Mucosa of gallbladder (tissue), 1 donor: ENCODE measurements around the gene APRT. TPM values are rescaled to one million over a fixed set of nuclear protein-coding genes. Genes with fewer than 3 reads are reported as not detected.
"Not testable (repeated sequence)": the region's sequence is repeated elsewhere in the genome, so short reads cannot be mapped to it uniquely, and the experiment has no call there.

Source experiments
- DNase-seq: peaks from one replicate; pipeline ENCODE4 v3.0.0-alpha.2; 2020; ENCODE audit warnings: low spot score
- total RNA-seq: library from RNA; stranded (reverse); gene quantifications from one replicate; pipeline ENCODE4 v1.2.1, GENCODE V29; 2021
- donor health status: DM: no; HTN: no; CAD: no.

The APRT gene
- total RNA-seq, 1 donor from 2014 or later: 104 TPM

DNA sequence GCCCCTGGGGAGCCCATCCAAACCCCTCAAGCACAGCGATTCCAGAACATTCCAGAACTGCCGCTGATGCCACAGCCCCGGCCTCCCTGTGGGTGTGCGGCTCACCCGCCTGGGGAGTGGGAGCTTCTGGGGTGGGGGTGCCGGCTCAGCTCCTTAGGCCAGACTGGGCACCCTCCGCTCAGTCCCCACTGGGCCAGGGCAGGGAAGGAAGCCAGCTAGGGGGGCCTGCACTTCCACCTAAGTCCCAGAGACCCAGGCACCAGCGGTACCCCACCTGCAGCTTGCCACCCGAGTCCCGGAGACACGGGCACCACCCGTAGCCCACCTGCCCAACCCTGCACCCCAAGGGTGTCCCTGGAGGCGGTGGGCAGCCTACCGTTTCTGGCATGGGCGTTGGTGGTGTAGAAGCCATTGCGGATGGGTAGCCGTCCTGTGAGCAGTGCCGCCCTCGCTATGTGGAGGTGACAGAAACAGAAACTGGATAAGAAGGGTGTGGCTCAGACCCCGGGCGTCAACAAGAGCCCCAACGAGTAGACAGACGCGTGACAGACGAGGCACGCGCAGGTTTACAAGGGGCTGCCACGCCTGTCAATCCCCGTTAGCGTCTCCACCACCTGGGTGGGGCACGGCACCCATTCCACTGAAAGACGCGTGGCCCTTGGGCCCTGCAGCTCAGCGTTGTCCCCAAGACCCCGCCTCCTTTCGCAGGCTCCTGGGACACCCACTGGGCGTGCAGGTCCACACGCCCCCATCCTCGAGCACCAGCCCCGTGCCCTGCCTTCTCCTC, 30.0 kb upstream of the APRT start:
- DNase-seq: no peak

DNA sequence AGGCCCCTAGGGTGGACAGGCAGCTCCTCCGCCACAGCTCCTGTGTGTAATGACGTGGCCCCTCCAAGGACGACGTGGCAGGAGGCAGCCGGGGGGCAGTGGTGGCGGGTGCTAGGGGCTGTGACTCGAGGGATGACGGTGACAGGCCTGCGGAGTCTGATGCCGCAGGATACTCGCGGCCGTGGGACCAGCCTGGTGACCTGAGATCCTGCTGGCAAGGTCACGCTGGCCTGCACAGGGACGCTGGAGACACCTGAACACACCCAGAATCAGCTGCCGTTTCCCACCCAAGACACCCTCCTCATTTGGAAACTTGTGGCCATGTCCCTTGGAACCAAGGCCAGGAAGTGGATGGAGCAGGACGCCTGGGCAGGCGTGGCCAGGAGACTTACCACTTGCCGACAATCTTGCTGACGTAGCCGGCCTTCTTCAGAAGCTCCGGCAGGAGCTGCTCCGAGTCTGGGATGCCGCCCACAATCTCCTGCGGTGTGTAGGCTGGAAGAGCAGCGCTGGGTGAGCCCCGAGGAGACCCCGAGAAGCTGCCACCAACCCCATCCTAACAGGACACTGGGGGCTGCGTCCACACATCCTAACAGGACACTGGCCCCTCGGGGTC, 29.0 kb upstream of the APRT start:
- DNase-seq: no peak

DNA sequence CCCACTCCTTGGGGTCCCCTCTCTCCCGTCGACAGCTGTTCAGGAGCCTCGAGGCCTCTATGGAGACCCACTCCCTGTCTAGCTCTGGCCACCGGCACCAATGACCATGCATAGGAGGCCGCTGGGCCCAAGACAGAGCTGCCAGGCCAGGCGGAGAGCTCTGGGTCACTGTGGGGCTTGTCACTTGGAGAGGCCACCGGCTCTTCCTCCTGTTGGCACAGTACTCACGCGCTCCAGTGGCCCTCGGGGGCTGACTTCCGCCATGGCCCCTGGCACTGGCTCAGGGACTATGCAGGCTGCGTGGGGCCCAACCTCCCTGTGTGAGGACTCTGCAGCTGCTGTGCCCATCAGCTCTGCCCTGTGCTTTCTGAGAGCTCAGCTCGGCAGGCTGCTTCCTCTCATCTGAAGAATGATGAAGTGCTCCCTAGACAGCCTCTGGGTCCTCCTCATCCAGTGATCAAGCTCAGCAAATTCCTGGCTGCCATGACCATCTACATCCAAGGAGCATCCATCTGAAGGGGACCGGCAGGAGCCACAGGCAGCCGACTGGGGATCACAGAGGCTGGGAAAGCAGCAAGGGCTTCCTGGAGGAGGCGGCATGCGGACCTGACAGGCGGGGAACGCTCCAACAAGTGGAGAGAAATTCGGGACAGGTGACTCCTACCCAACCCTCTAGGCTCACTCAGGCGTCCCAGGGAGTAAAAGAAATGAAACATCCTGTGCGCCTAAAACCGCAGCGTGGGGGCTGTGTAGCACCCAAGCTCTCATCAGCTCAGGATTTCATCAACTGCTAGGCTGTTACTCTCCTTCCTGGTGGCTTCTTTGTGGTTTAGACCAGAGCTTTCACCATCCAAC, 28.2 kb upstream of the APRT start:
- DNase-seq: no peak

DNA sequence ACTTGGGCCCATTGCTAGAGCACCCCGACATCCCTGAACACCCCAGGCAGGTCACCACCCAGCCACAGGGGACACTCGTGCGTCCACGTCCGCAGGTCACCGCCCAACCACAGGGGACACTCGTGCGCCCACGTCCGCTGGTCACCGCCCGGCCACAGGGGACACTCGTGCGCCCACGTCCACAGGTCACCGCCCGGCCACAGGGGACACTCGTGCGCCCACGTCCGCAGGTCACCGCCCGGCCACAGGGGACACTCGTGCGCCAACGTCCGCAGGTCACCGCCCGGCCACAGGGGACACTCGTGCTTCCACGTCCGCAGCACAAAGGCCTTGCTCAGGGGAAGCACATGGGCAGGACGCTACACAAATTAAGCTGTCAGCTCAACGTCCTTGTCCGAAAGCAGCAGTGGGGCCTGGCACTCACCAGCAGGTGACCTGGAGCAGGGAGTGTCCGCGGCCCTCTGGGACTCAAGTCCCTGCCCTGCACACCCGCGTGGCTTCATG, 27.4 kb upstream of the APRT start:
- DNase-seq: no peak

DNA sequence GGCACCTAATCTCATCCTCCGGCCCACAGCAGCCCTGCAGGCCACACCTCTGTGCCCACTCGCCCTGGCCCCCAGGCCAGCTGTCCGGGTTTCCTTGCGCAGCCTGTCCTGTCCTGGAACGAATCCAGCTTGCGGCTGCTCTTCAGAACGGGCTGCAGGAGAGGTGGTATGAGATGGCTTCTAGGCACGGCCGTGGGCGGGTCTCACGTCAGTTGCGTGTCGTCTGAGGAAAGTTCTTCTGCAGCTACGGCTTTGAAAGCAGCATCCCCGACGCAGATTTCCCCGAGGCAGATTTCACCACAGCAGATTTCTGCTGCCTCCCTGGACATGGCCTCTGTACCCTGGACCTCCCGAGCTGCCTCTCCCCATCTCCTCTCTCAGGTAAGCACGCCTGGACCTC, 26.8 kb upstream of the APRT start:
- DNase-seq: no peak

DNA sequence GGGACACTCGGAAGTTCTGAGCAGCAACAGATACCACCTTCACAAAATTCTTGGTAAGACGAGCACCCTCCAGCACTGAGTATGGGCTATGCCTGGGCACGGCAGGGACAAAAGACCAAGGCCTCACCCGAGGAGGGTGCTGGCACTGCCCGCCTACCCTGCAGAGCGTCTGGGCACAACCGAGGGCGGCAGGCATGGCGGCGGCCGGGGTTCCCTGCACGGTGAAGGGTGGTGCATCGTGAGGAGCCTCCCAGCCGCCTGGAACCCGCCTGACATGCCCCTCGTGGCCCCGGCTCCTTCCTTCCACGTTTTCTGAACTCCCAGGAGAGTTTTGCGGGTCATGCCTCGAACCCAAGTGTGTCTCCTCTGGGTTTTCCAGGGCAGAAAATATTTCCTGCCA, 26.1 kb upstream of the APRT start:
- DNase-seq: no peak

DNA sequence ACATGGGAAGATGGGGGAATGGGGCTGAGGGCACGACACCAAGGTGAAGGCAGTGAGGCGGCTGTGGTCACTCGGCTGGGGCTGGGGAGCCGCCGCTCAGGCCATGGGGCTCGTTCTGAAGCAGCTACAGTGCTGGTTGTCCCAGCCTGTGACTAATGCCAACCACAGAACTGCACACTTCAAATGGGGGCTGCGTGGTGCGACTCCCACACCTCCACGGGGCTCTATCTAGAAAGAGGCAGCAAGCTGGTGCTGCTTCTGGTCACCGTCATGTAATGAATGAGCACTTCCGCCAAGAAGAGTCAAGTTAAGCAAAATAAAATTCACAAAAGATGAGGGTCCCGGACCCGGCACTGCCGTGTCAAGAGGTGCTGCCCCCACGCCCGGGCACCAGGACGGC, 25.1 kb upstream of the APRT start:
- no peak for DNase-seq

DNA sequence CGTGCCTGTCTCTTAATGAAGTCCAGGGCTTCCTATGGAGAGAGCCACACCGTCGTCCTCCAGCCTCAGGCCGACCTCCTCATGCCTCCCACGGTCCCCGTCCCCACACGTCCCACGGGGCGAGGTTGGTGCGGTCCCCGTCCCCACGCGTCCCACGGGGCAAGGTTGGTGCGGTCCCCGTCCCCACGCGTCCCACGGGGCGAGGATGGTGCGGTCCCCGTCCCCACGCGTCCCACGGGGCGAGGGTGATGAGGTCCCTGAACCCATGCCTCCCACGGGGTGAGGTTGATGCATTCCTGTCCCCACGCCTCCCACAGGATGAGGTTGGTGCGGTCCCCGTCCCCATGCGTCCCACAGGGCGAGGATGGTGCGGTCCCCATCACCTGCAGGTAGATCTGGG, 24.1 kb upstream of the APRT start:
- DNase-seq: no peak

DNA sequence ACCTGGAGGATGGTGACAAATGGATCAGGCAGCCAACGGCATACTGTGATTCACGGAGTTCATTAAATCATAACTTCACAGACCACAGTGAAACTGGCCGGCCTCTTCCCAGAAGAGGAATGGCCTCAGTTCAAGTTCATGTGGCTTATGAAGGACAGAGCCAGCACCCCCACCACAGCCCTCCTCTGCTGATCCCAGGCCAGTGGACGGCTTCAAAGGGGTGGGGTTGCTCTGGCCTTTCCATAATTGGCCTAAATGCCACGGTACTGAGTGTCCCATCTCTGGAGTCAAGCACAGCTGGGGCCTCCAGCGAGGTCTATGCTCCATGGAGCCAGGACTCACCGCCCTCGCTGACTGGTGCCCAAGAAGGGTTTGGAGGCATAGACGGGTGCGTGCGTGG, 23.7 kb upstream of the APRT start:
- DNase-seq: no peak

DNA sequence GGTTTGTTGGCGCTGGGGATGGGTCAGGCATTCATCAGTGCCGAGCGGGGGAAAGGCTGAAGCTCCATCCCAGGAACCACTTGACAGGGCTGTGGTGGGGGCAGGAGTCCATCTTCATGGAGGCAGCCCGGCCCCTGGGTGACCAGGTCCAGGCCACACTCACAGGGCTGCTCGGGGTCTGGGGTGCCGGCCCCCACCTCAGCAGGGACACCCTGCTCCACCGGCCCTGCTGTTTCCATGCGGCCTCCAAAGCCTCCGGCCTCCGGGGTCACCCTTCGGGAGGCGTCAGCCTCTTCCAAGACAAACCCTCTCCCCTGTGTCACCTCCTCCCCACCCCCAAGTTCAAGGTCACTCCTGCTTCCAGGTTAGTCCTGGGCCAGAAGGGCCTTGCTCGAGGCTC, 22.9 kb upstream of the APRT start:
- no peak for DNase-seq

DNA sequence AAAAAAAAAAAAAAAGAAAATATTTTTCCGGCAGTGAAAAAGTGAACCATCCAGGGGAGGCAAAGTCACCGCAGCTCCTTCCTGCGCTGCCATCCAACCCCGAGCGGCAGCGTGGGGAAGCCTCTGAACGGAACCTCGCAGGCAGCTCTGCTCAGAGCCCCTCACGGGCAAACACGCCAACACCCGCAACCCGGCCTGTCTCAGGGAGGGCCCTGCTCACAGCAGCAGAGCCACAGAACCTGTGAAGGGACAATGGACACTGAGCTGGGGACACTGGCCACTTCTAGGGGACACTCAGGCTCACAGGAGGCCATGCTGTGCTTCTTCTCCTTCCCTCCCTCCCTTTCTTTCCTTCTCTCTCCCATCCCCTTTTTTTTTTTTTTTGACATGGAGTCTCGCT, 21.4 kb upstream of the APRT start:
- DNase-seq: no peak

DNA sequence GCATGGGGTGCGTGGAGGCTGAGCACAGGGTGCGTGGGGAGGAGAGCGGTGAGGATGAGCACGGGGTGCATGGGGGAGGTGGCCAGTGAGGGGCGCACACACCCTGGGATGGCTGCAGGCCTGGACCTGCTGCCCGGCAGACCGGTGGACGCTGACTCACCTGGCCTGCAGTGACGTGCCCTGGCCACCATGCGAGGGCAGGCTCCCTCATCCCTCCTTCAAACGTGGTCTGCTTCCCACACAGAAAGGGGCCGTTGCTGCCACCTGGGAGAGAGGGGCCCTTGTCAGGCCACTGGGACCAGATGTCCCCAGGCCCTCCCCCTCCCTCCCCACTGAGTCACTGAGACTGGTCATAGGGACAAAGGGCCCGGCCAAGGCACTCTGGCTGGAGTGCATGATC, 20.1 kb upstream of the APRT start:
- DNase-seq: no peak

DNA sequence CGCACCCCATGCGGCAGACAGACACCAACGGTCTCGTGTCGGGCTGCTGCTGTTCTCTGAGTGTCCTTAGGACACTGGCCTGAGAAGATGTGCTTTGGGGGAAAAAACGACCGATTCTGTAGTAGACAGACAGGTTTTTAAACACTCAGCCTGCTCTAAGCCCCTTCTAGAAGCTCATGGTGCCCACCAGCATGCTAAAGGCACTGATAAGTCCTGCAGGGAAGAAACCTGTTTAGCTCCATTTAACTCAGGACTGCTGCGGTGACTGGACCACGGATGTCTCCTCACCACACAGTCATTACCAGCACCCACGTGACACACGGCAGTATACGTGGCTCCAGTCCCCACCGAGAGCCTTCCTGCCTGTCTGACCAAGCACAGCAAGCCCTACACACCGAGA, 19.1 kb upstream of the APRT start:
- DNase-seq: no peak

DNA sequence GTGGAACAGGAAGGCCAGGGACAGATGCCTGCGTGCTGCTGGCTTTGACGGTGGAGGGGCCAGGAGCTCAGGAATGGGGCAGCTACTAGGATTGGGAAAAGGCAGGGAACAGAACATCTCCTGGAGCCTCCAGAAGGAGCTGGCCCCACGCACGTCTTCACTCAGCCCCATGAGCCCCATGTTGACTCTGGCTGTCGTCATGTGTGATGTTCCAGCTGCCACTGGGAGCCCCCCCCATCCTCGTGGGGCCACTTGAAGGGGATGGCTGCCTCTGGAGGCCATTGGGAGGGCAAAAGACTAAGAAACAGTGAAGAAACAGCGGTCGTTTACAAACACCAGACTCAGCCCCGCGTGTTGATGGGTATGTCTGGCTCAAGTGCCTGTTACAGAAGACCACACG, 18.5 kb upstream of the APRT start:
- DNase-seq: peak; percentile 60

DNA sequence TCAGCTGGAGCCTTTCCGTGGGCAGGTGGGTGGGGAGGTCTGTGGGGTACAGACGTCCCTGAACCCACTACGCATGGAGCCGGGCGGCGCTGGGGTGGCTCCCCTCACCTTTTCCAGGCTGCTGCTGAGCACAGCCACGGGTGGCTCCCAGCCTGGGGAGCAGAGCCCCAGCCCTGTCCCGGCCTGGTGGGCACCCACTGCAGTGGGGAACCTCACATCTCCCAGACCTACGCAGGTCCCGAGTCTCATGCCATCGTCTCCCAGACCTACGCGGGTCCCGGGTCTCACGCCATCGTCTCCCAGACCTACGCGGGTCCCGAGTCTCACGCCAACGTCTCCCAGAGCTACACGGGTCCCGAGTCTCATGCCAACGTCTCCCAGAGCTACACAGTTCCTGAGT, 17.0 kb upstream of the APRT start:
- no peak for DNase-seq

DNA sequence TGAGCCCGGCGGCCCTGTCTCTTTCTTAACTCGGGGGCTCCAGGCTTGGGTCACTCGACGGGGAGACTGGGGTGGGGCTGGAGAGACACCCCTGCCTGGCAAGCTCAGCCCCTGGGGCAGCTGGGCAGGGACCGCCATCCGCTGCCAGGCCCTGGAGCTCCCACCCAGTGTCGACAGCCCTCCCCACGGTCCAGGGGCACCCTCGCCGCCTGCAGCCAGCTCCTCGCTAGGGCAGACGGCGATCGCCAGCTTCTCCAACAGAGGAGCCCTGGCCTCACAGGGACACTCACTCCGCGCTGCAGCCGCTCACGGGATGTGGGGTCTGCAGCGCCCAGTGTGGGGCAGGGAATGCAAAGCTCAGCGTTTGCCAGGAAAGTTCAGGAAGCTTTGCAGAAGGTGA, 16.0 kb upstream of the APRT start:
- no peak for DNase-seq

DNA sequence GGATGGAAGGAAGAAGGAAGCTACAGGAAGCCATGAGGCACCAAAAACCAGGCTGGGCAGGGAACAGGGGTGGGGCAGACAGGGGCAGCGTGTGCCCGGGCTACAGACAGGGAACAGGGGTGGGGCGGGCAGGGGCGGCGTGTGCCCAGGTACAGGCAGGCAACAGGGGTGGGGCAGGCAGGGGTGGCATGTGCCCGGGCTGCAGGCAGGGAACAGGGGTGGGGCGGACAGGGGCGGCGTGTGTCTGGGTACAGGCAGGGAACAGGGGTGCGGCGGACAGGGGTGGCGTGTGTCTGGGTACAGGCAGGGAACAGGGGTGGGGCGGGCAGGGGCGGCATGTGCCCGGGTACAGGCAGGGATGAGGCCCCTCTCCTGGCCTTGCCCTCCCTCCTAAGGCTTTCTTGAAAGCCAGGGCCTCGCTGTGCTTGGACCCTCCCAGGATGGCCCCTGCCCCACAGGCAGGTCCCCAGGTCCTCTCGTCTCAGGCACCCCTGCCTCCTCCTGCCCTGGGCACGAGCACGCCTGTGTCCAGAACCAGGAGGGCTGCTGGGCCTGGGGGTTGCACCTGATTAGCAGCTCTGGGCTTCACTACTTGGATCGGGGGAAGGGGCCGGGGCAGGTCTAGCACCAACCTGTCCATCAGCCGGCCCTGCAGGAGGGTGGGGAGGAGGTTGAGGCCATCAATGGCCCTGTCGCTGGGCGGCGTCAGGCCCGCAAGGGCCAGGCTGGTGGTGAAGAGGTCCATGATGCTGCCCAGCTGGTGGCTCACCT, 14.5 kb upstream of the APRT start:
- DNase-seq: peak; percentile 60

DNA sequence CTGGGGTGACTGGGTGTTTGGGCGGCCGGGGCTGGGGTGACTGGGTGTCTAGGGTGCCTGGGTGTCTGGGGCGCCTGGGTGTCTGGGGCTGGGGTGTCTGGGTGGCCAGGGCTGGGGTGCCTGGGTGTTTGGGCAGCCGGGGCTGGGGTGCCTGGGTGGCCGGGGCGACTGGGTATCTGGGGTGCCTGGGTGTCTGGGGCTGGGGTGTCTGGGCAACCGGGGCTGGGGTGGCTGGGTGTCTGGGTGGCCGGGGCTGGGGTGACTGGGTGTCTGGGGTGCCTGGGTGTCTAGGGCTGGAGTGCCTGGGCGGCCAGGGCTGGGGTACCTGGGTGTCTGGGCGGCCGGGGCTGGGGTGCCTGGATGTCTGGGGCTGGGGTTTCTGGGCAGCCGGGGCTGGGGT, 13.4 kb upstream of the APRT start:
- no peak for DNase-seq

DNA sequence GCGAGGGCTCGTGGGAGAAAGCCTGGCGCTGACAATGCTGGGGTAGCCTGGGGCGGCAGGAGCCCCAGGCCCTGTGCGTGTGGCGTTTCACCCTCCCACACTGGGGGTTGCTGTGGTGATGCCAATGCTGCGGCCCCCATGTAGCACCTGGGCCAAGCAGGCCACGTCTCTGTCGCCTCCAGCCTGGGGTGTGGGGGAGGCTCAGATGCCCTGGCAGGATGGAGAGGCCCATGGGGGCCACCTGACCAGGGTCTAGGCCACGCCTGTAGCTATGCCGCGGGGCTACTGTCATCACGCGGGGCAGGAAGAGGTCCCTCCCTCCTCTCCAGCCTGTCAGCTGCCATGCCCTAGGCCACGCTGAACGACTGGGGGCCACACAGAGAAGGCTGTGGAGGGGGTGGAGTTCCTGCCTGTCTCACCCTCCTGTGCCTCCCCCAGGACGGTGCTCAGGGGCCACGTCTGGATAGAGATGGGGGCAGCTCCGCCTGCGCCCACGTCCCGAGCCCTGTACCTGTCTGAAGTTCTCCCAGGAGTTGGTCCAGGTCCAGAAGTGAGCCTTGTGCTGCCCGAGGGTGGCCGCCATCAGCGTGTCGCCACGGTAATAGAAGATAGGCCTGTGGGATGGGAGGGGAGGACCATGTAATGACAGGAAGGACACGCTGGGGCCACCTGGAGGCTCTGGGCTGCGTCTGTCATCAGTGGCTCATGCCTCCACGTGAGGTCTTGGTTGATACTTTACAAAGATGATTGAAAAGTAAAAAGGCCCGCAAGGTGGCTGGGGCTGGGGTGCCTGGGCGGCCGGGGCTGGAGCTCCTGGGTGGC, 12.7 kb upstream of the APRT start:
- DNase-seq: no peak

DNA sequence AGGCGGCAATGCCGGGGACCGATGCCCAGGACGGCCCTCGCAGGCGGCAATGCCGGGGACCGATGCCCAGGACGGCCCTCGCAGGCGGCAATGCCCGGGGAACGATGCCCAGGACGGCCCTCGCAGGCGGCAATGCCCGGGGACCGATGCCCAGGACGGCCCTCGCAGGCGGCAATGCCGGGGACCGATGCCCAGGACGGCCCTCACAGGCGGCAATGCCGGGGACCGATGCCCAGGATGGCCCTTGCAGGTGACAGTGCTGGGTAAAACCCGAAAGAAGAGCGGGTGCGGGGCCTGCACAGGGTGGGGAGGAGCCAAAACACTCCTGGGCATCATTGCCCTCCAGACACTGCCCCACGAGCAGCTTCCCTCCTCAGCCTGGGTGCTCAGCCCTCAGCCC, 11.9 kb upstream of the APRT start:
- DNase-seq: not testable (repeated sequence)
